ENCODE data around the gene SLC7A10.

The SLC7A10 gene

DNA sequence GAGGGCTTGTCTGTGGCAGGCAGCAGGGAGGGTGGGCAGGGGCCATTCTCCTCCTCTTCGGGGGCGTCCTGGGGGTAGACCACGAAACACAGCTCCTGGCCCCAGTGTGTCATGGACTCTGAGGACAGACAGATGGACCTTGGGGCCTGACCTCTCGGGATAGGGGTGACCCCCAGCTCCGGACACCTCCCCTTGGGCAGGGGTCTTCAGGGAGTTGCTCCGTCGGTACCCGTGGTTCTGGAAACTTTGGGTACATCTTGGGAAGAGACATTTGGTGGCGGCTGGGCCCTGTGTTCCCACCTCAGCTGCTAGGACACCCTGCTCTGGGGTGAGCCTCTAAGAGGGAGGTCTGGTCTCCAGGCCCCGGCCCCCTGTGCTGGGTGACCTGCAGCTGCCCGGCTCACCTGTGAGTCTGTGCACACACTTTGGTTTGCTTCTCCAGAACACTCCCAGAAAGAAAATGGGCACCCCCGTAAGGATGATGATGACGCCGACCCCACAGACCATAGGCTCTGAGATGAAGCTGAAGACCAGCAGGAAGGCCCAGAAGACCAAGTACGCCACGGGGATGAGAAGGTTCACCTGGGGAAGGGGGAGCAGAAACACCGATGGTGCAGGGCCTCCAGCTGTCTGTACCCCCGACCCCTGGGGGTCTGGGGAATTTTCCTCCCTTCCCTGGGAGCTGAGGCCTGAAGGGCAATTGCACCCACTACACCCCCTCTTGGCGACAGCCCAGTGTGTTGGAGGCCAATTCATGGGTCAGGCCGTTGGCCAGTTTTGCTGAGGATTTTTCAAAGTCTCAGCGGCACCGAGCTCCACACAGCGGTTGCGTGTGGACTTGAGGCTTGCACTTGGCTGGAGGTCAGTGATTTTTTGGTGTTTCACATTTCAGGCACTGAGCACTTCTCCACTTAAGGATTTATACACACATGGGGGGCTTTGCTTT, 16.5 kb downstream of the SLC7A10 start:
- H3K4me1 ChIP-seq (ENCODE audit: insufficient read depth, low read length, severe bottlenecking), result no peaks in the 10 kb centered on the region
- no peaks in the 10 kb centered on the region for H3K9me2 ChIP-seq (ENCODE audit: low read depth, low read length)
- TF ChIP-seq, protein P1, sequence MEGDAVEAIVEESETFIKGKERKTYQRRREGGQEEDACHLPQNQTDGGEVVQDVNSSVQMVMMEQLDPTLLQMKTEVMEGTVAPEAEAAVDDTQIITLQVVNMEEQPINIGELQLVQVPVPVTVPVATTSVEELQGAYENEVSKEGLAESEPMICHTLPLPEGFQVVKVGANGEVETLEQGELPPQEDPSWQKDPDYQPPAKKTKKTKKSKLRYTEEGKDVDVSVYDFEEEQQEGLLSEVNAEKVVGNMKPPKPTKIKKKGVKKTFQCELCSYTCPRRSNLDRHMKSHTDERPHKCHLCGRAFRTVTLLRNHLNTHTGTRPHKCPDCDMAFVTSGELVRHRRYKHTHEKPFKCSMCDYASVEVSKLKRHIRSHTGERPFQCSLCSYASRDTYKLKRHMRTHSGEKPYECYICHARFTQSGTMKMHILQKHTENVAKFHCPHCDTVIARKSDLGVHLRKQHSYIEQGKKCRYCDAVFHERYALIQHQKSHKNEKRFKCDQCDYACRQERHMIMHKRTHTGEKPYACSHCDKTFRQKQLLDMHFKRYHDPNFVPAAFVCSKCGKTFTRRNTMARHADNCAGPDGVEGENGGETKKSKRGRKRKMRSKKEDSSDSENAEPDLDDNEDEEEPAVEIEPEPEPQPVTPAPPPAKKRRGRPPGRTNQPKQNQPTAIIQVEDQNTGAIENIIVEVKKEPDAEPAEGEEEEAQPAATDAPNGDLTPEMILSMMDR (IDR thresholded peaks at IDR 0.05; ENCODE audit: low read length), result no peak
- no peak for TF ChIP-seq EZH2 (IDR thresholded peaks at IDR 0.05; ENCODE audit: borderline replicate concordance, low read length)
- H3K4me2 ChIP-seq (ENCODE audit: low read length), result no peak overlapping the region
- H3K9ac ChIP-seq (ENCODE audit: low read length), result no peak overlapping the region
- no peak overlapping the region for H2AFZ ChIP-seq (ENCODE audit: low read length)
- H4K20me1 ChIP-seq (ENCODE audit: insufficient read depth, low read length), result no peaks in the 10 kb centered on the region
- H3K36me3 ChIP-seq (ENCODE audit: insufficient read depth, low read length), result no peaks in the 10 kb centered on the region
- H3K9me3 ChIP-seq (ENCODE audit: low read length), result no peaks in the 10 kb centered on the region
- H3F3A ChIP-seq (ENCODE audit: insufficient read depth, low read length), result no peaks in the 10 kb centered on the region
- H3K79me2 ChIP-seq (ENCODE audit: insufficient read depth, low read length), result no peaks in the 10 kb centered on the region
- no peak overlapping the region for H3K4me3 ChIP-seq (ENCODE audit: low read depth, low read length, poor library complexity, severe bottlenecking)
- H3K27me3 ChIP-seq (ENCODE audit: insufficient read depth, low read length), result no peaks in the 10 kb centered on the region; the same call in 1 of the 2 replicates
- no peak overlapping the region for H3K27ac ChIP-seq (ENCODE audit: low read depth, low read length, poor library complexity, severe bottlenecking)

DNA sequence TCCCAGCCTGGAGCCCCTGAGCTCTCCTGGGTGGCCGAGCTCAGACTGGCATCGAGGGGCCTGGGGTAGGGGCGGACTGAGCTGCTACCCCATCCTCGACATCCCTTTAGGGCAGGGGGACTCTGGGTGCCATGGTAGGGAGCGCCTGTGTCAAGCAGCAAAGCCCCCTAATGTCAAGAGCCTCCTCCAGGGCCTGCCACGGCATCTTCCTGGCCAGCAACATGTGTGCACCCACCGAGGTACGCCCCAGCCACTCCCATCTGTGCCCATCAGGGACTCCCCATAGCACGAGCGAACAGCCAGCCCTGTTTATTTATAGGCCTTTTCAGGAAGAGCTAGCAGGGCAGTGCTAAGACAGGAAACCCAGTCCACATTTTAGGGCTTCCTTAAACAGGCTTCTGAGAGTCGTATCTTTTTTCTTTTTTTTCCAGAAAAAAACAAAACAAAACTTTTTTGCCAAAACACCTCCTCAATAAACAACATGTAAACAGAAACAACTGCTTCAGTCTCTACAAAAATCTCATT, 17.2 kb downstream of the SLC7A10 start:
- Histone ChIP-seq H3K4me3 (ENCODE audit: low read depth, low read length, poor library complexity, severe bottlenecking) (no peak overlapping the region), H3K4me1 (ENCODE audit: insufficient read depth, low read length, severe bottlenecking) (no peaks in the 10 kb centered on the region), H3F3A (ENCODE audit: insufficient read depth, low read length) (no peaks in the 10 kb centered on the region)

GRCh38 chr19:33207903-33208302, 17.7 kb downstream of the SLC7A10 start:
- H3K4me2 ChIP-seq (ENCODE audit: low read length), result no peak overlapping the region
- TF ChIP-seq, protein P1 (IDR thresholded peaks at IDR 0.05; ENCODE audit: low read length), result no peak
- TF ChIP-seq EZH2 (IDR thresholded peaks at IDR 0.05; ENCODE audit: borderline replicate concordance, low read length), result no peak
- H3K27ac ChIP-seq (ENCODE audit: low read depth, low read length, poor library complexity, severe bottlenecking), result no peak overlapping the region
- no peaks in the 10 kb centered on the region for H3K36me3 ChIP-seq (ENCODE audit: insufficient read depth, low read length)
- H4K20me1 ChIP-seq (ENCODE audit: insufficient read depth, low read length), result no peaks in the 10 kb centered on the region
- no peak overlapping the region for H2AFZ ChIP-seq (ENCODE audit: low read length)
- H3K4me1 ChIP-seq (ENCODE audit: insufficient read depth, low read length, severe bottlenecking), result no peaks in the 10 kb centered on the region
- no peaks in the 10 kb centered on the region for H3F3A ChIP-seq (ENCODE audit: insufficient read depth, low read length)
- no peaks in the 10 kb centered on the region for H3K9me3 ChIP-seq (ENCODE audit: low read length)
- no peaks in the 10 kb centered on the region; the same call in 1 of the 2 replicates for H3K27me3 ChIP-seq (ENCODE audit: insufficient read depth, low read length)
- no peak overlapping the region for H3K9ac ChIP-seq (ENCODE audit: low read length)
- H3K9me2 ChIP-seq (ENCODE audit: low read depth, low read length), result no peaks in the 10 kb centered on the region
- no peaks in the 10 kb centered on the region for H3K79me2 ChIP-seq (ENCODE audit: insufficient read depth, low read length)
- H3K4me3 ChIP-seq (ENCODE audit: low read depth, low read length, poor library complexity, severe bottlenecking), result no peak overlapping the region

More for the DNA sequence above, 17.2 kb downstream of the SLC7A10 start:
- Histone ChIP-seq H3K36me3 (ENCODE audit: insufficient read depth, low read length) (no peaks in the 10 kb centered on the region), H2AFZ (ENCODE audit: low read length) (no peak overlapping the region), H3K27ac (ENCODE audit: low read depth, low read length, poor library complexity, severe bottlenecking) (no peak overlapping the region), H3K4me2 (ENCODE audit: low read length) (no peak overlapping the region), H3K27me3 (ENCODE audit: insufficient read depth, low read length) (no peaks in the 10 kb centered on the region; the same call in 1 of the 2 replicates), H3K79me2 (ENCODE audit: insufficient read depth, low read length) (no peaks in the 10 kb centered on the region), H3K9me3 (ENCODE audit: low read length) (no peaks in the 10 kb centered on the region), H3K9me2 (ENCODE audit: low read depth, low read length) (no peaks in the 10 kb centered on the region), H3K9ac (ENCODE audit: low read length) (no peak overlapping the region), H4K20me1 (ENCODE audit: insufficient read depth, low read length) (no peaks in the 10 kb centered on the region)
- TF ChIP-seq, protein P1 (IDR thresholded peaks at IDR 0.05; ENCODE audit: low read length), result no peak
- no peak for TF ChIP-seq EZH2 (IDR thresholded peaks at IDR 0.05; ENCODE audit: borderline replicate concordance, low read length)

Measured in OCI-LY1 (cell line).